HG03565 (cell line): ENCODE measurements around the gene ZNF695.
A peak's percentile ranks its signal among the peaks of the same experiment; 100 is the strongest.

Source experiments
- ATAC-seq: cut with Tn5 transposase; IDR thresholded peaks from one replicate; pipeline ENCODE4 v1.9.1; 2021; ENCODE audit warnings: mild to moderate bottlenecking, moderate library complexity; ENCODE audit not compliant: unreplicated experiment

Gene ZNF695

DNA sequence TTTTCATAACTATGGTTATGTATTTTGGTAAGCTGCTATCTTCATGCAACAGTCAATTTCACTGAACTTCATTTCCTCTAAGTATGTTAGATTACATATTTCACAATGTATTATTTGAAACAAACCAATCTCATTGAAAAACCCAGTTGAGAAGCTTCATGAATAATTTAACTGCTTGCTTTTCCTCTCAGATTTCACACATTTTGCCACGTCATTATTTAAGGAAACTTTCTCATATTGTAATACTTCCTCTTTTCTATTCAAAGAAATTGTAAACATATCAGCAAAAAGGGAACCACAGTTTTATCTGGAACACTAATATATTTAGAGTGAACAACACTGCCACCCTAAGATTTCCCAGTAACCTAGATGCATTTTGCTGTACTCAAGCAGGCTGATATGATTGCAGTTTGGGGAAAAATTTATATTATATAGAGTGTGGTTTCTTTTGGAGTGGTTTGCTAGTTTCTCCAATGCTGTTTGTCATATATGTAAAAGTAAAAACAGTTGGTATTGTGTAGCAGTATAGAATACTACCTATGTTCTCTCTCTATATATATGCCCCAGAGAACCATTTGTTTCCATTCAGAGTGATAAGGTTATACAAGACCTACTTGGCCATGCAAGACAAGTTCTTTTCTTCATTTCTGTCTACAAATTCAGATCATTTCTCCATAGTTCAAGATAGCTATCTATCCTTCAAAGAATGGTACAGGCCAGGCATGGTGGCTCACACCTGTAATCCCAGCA lies 47.7 kb downstream of the ZNF695 start:
- ATAC-seq = peak; percentile 48

- ATAC-seq = no peak
These were observed 53.7 kb downstream of the ZNF695 start for GRCh38 chr1:246954126-246954525.

GRCh38 chr1:246951413-246951812 lies 56.4 kb downstream of the ZNF695 start:
- no peak for ATAC-seq

GRCh38 chr1:246949956-246950355 lies 57.9 kb downstream of the ZNF695 start:
- no peak for ATAC-seq

DNA sequence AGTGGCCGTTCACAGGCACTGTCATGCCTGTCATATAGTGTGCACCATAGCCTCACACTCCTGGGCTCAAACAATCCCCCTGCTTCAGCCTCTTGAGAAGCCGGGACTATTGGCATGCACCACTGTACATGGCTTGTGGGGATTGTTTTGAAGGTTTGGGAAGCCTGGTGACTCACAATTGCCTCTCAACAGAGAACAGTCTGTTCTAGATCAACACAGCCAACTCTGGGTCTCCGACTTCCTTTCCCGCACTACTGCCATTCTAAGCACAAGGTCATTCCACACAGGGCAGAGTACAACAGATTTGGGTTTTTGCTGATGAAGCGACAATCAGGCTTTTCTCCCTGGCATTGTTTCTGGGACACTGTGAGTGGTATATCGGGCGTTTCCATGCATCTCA lies 60.6 kb downstream of the ZNF695 start:
- ATAC-seq = no peak

DNA sequence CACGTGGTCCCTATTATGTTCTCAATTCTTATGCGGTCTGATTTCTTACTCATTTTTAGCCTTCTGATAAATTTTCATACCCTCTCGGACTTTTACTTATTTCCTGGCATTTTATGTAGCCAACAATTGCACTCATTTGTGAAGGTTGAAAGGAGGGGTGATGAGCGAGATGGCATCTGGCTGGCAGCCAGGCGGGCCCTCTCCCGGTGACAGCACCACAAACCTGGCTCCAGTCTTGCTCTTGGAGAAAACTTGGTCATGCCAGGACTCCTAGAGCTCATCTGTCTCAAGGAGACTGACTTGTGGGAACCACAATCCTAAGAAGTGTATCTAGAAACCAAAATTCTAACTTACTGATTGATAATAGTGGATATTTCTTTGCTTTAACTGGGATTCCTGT lies 61.5 kb downstream of the ZNF695 start:
- no peak for ATAC-seq
